ENCODE measurements around the gene CRIP1. TPM values are rescaled to one million over a fixed set of nuclear protein-coding genes. Genes with fewer than 3 reads are reported as not detected.

CRIP1 gene, protein sequence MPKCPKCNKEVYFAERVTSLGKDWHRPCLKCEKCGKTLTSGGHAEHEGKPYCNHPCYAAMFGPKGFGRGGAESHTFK
- 0.39 TPM in 1 of 2 replicates, not detected in the other for total RNA-seq (2014; rRNA removed; shearing (Covaris generic))

GRCh38 chr14:105486163-105486973, at the start of gene CRIP1:
CRIP1 (plus strand) TSS chr14:105486886; CDS start chr14:105487260, 374 bp downstream.
- Histone ChIP-seq H3K9me3 (replicated peaks) (no peaks in the 10 kb centered on the region), H3K4me1 (replicated peaks) (peaks cover 32% of the 10 kb centered on the region), H3K4me3 (no peak within 1 kb of the TSS), H3K27me3 (replicated peaks) (peaks cover 27% of the 10 kb centered on the region), H3K27ac (no peak within 1 kb of the TSS), H3K36me3 (peaks cover 3% of the 10 kb centered on the region)
- no peak for DNase-seq (ENCODE audit: low read depth in 1 of 2, low spot score in 2 of 2)

- H3K27ac ChIP-seq = no peak overlapping the region
- H3K36me3 ChIP-seq = 0 out of 2 replicates have a peak, but pooled peaks cover 3% of the 10 kb centered on the region
- H3K4me1 ChIP-seq (replicated peaks) = no peaks in the 10 kb centered on the region
- H3K4me3 ChIP-seq = no peak overlapping the region
- no peaks in the 10 kb centered on the region for H3K27me3 ChIP-seq (replicated peaks)
- H3K9me3 ChIP-seq (replicated peaks) = no peaks in the 10 kb centered on the region
- DNase-seq (ENCODE audit: low read depth in 1 of 2, low spot score in 2 of 2) = no peak
Measured at GRCh38 chr14:105436891-105437722, 49.6 kb upstream of the CRIP1 start.

DNA sequence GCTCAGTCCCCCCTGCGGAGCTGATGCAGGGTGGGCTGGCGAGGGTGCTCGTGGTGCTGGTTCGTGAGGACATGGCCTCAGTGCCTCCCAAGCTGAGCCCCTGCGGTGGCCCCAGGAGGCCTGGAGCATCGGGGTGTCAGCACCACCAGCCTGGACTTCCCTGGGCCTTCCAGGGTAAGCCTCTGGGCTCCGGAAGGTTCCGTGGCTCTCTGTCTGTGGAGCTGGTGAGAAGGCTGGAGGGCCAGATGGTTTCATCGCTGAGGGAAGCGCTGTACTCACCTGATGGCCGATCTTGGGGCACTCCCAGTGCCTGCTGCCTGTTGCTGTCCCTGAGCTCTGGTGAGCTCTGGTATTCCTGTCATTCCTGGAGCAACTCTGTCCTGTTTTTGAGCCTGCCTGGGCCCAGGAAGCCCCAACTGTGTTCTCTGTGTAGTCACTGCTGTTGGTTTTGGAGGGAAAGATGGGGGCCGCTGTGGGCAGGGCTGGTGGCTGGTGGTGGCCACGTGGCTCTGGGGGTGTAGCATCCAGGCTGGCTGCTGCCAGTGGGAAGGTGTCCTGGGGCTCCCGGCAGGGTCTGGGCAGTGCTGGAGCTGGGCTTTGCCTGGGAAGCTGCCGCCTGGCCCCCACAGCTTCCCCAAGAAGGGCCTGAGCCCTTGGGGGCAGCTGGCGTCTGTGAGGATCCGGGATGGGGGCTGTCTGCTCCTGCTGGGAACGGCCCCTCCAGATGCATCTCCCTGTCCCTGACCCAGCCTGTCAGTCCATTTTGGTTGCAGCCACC, 48.8 kb upstream of the CRIP1 start:
- DNase-seq (ENCODE audit: low read depth in 1 of 2, low spot score in 2 of 2) = no peak
- Histone ChIP-seq H3K27me3 (replicated peaks) (no peaks in the 10 kb centered on the region), H3K9me3 (replicated peaks) (no peaks in the 10 kb centered on the region)

DNA sequence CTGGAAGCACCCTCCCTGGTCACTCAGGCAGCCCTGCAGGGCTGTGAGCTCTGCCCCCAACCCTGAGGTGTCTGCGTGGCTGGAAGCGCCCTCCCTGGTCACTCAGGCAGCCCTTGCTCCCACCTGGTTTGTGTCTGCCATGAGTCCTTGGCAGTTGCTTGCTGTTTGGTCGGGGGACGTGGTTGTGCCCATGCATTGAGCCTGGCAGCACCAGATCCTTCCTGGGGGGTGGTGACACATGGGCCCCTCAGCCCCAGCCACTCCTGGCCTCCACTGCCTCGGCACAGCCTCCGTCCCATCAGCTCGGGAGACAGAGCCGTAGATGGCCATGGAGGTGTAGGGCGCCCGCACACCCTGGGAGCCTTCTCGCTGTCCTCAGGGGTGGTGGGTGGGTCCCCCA, 47.5 kb upstream of the CRIP1 start:
- no peak for DNase-seq (ENCODE audit: low read depth in 1 of 2, low spot score in 2 of 2)
- Histone ChIP-seq H3K27me3 (replicated peaks) (no peaks in the 10 kb centered on the region), H3K4me3 (no peak overlapping the region), H3K36me3 (no peaks in the 10 kb centered on the region), H3K27ac (no peak overlapping the region), H3K4me1 (replicated peaks) (no peaks in the 10 kb centered on the region), H3K9me3 (replicated peaks) (no peaks in the 10 kb centered on the region)

More for the DNA sequence above, 48.8 kb upstream of the CRIP1 start:
- Histone ChIP-seq H3K36me3 (no peaks in the 10 kb centered on the region), H3K4me1 (replicated peaks) (no peaks in the 10 kb centered on the region), H3K4me3 (no peak overlapping the region), H3K27ac (no peak overlapping the region)

DNA sequence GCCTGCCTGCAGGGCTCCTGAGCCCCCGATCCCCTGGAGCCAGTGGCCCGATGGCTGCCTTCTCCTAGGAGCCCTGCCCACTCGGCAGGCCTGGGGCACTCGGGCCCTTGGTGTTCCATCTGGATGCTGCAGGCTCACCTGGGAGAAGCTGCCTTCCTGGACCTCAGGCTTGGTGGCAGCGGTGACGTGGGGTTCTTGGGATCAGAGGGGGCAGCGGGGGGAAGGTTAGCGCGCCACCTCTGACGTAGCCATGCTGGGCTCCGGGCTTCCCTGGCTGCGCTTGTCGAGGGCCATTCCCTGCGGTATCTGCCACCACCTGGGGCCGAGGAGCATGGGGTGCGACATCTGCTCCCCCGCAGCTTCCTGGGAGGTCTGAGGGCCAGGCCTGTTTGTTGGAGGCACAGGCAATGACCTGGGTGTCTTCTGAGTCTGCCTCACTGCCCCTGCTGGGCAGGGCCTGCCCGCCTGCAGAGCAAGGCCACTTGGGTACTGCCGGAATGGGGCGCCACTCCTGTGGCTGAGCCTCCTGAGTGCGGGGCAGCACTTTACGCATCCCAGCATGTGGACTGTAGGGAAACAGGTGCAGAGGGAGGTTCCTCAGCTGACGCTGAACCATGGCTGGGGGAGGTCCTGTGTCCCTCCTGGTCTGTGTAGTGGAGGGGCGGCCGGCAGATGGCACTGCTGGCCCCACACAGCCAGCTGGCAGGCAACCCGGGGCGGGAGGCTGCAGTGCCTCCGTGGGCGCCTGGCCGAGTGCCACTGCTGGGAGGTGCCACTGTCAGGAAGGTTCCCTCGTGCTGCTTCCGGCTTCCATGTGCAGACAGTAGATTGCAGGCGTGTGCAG, 46.8 kb upstream of the CRIP1 start:
- no peak for DNase-seq (ENCODE audit: low read depth in 1 of 2, low spot score in 2 of 2)
- Histone ChIP-seq H3K27me3 (replicated peaks) (no peaks in the 10 kb centered on the region), H3K36me3 (no peaks in the 10 kb centered on the region), H3K9me3 (replicated peaks) (no peaks in the 10 kb centered on the region), H3K4me3 (no peak overlapping the region), H3K27ac (no peak overlapping the region), H3K4me1 (replicated peaks) (no peaks in the 10 kb centered on the region)

- H3K27ac ChIP-seq = no peak overlapping the region
- H3K4me3 ChIP-seq = no peak overlapping the region
- H3K9me3 ChIP-seq (replicated peaks) = no peaks in the 10 kb centered on the region
- no peaks in the 10 kb centered on the region for H3K4me1 ChIP-seq (replicated peaks)
- DNase-seq (ENCODE audit: low read depth in 1 of 2, low spot score in 2 of 2) = no peak
- H3K36me3 ChIP-seq = no peaks in the 10 kb centered on the region
- H3K27me3 ChIP-seq (replicated peaks) = no peaks in the 10 kb centered on the region
Measured at GRCh38 chr14:105440554-105440900, 46.2 kb upstream of the CRIP1 start.

GRCh38 chr14:105440992-105441391, 45.7 kb upstream of the CRIP1 start:
- Histone ChIP-seq H3K27me3 (replicated peaks) (no peaks in the 10 kb centered on the region), H3K36me3 (no peaks in the 10 kb centered on the region), H3K4me3 (no peak overlapping the region), H3K4me1 (replicated peaks) (no peaks in the 10 kb centered on the region), H3K27ac (no peak overlapping the region), H3K9me3 (replicated peaks) (no peaks in the 10 kb centered on the region)
- DNase-seq (ENCODE audit: low read depth in 1 of 2, low spot score in 2 of 2) = no peak

DNA sequence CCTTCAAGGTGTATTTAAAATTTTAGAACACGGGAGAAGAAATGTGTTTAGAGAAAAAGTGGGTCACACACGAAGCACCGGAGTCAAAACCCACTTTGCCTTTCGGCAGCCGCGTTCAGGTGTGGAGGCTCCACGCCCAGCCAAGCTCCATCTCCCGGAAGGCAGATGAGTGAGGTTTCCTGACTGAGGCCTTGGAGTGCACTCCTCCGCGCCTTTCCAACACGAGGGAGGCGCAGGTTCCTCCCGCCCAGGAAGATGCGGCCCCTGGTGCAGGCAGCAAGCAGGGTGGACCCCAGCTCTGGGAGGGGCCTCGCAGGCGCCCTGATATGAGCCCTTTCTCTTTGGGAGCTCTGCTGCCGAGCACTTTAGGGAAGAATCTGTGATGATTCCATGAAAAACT, 44.6 kb upstream of the CRIP1 start:
- H3K4me1 ChIP-seq (replicated peaks) = no peaks in the 10 kb centered on the region
- no peaks in the 10 kb centered on the region for H3K9me3 ChIP-seq (replicated peaks)
- no peak for DNase-seq (ENCODE audit: low read depth in 1 of 2, low spot score in 2 of 2)
- no peaks in the 10 kb centered on the region for H3K27me3 ChIP-seq (replicated peaks)
- no peak overlapping the region for H3K27ac ChIP-seq
- 0 out of 2 replicates have a peak, but pooled peaks cover 7% of the 10 kb centered on the region for H3K36me3 ChIP-seq
- no peak overlapping the region for H3K4me3 ChIP-seq

- H3K36me3 ChIP-seq = 0 out of 2 replicates have a peak, but pooled peaks cover 7% of the 10 kb centered on the region
- H3K27ac ChIP-seq = no peak overlapping the region
- no peaks in the 10 kb centered on the region for H3K27me3 ChIP-seq (replicated peaks)
- no peak for DNase-seq (ENCODE audit: low read depth in 1 of 2, low spot score in 2 of 2)
- H3K4me3 ChIP-seq = no peak overlapping the region
- H3K4me1 ChIP-seq (replicated peaks) = no peaks in the 10 kb centered on the region
- H3K9me3 ChIP-seq (replicated peaks) = no peaks in the 10 kb centered on the region
Measured at GRCh38 chr14:105442834-105443233, 43.9 kb upstream of the CRIP1 start.

DNA sequence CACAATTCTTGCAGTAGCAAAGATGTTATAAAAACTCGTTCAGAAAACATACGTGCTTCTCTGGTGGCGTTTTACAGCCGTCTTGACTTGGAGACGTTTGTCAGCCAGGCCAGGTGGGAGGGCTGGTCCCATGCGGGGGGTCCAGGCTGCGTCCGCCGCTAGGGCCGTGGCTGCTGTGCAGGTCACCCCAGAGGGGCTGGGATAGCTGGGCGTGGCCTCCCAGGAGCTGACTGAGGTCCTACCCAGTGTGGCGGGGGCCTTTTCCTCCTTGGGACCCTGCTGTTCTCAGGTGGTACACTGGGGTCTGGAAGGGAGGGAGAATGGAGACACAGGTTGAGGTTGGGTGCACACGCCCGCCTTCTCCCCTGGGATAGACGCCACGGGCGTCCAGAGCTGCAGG, 41.8 kb upstream of the CRIP1 start:
- H3K4me3 ChIP-seq = no peak overlapping the region
- no peaks in the 10 kb centered on the region for H3K27me3 ChIP-seq (replicated peaks)
- no peaks in the 10 kb centered on the region for H3K9me3 ChIP-seq (replicated peaks)
- DNase-seq (ENCODE audit: low read depth in 1 of 2, low spot score in 2 of 2) = no peak
- no peaks in the 10 kb centered on the region for H3K4me1 ChIP-seq (replicated peaks)
- peaks cover 22% of the 10 kb centered on the region for H3K36me3 ChIP-seq
- H3K27ac ChIP-seq = no peak overlapping the region

DNA sequence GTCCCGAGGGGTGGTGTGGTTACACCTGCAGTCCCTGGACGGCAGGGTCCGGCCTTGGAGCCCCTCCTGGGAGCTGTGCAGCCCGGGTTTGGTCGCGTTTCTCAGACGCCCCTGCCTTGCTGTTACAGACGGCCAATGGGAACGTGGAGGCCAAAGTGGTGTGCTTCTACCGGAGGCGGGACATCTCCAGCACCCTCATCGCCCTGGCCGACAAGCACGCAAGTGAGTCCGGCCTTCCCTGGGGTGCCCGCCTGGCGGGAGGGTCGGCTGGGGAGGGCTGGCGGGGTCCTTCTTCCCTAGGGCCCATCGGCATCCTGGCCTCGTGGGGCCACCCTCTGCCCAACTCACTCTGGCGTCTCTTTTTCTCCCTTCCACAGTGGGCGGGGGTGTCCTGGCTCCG, 41.4 kb upstream of the CRIP1 start:
- no peak for DNase-seq (ENCODE audit: low read depth in 1 of 2, low spot score in 2 of 2)
- peaks cover 27% of the 10 kb centered on the region for H3K36me3 ChIP-seq
- H3K4me3 ChIP-seq = no peak overlapping the region
- no peaks in the 10 kb centered on the region for H3K27me3 ChIP-seq (replicated peaks)
- no peak overlapping the region for H3K27ac ChIP-seq
- H3K4me1 ChIP-seq (replicated peaks) = no peaks in the 10 kb centered on the region
- no peaks in the 10 kb centered on the region for H3K9me3 ChIP-seq (replicated peaks)

- no peak overlapping the region for H3K27ac ChIP-seq
- no peak for DNase-seq (ENCODE audit: low read depth in 1 of 2, low spot score in 2 of 2)
- H3K9me3 ChIP-seq (replicated peaks) = no peaks in the 10 kb centered on the region
- peaks cover 34% of the 10 kb centered on the region for H3K36me3 ChIP-seq
- H3K4me3 ChIP-seq = no peak overlapping the region
- no peaks in the 10 kb centered on the region for H3K27me3 ChIP-seq (replicated peaks)
- H3K4me1 ChIP-seq (replicated peaks) = no peaks in the 10 kb centered on the region
Measured at GRCh38 chr14:105445901-105446845, 40.5 kb upstream of the CRIP1 start.
